A549 (cell line): Measurements from ENCODE around the gene SPRYD7. TPM values are rescaled to one million over a fixed set of nuclear protein-coding genes. Genes with fewer than 3 reads are reported as not detected.
A peak's percentile ranks its signal among the peaks of the same experiment; 100 is the strongest.

Experiments used
- ATAC-seq, 2 experiments: fragments of 200-7000 bp in 1 of 2; fragments of >200 bp in 1 of 2; cut with Nextera tagmentation in 1 of 2; cut with Tn5 transposase in 1 of 2; 3 replicates each; pipeline versions ENCODE4 v1.8.0 to v1.9.1; 2018 to 2020; ENCODE audit warnings: mild to moderate bottlenecking in 1 of 2, moderate library complexity in 1 of 2
- CTCF ChIA-PET: fragments of 300-600 bp; sonication (Branson Sonifier 250); formaldehyde crosslinking; extraction: SDS; loops from one replicate; lab custom pipeline; 2021; ENCODE audit warnings: antibody characterized with exemption, inconsistent platforms; lab: Yijun Ruan, JAX
- POLR2A ChIA-PET: fragments of 350-600 bp; formaldehyde crosslinking; extraction: SDS; loops from one replicate; lab custom pipeline; 2021; ENCODE audit warnings: antibody characterized with exemption, inconsistent platforms; lab: Yijun Ruan, JAX
- DNase-seq, 2 experiments: peaks; one replicate each; pipeline versions ENCODE4 v3.0.0 to v3.0.0-alpha.2; 2011 to 2016; ENCODE audit warnings: low read depth in 1 of 2, low spot score in 1 of 2
- FAIRE-seq: peaks from 2 replicates; lab custom pipeline; 2011; peaks lifted over from hg19 to GRCh38; lab: Jason Lieb, UNC
- H3K27ac ChIP-seq, 2 experiments: fragments of >200 bp; sonication (Bioruptor Twin); formaldehyde crosslinking; 3 replicates each; pipeline ENCODE4 v1.5.1; 2016 to 2017
- H3K4me1 ChIP-seq: fragments of >200 bp; sonication (Bioruptor Twin); formaldehyde crosslinking; 3 replicates; pipeline ENCODE4 v1.6.1; 2016
- H3K4me2 ChIP-seq: fragments of >200 bp; sonication (Bioruptor Twin); formaldehyde crosslinking; 3 replicates; pipeline ENCODE4 v1.6.1; 2016
- H3K4me3 ChIP-seq: fragments of >200 bp; sonication (Bioruptor Twin); formaldehyde crosslinking; 3 replicates; pipeline ENCODE4 v1.5.1; 2016
- H3K9me3 ChIP-seq: fragments of >200 bp; sonication (Bioruptor Twin); formaldehyde crosslinking; 3 replicates; pipeline ENCODE4 v1.6.1; 2016
- CTCF ChIP-seq: fragments of >200 bp; sonication (Bioruptor Twin); formaldehyde crosslinking; IDR thresholded peaks from 3 replicates; pipeline ENCODE4 v1.5.1; 2016
- EP300 ChIP-seq, 2 experiments: fragments of >200 bp; sonication (Bioruptor Twin); formaldehyde crosslinking; IDR thresholded peaks; 2 replicates in 1 of 2; 3 replicates in 1 of 2; pipeline ENCODE4 v1.6.1; 2016 to 2017
- FOXS1 ChIP-seq: fragments of 250-450 bp; sonication (Bioruptor Pico); IDR thresholded peaks from 2 replicates; pipeline ENCODE4 v1.5.0; 2020; ENCODE audit warnings: mild to moderate bottlenecking, moderate library complexity
- HEYL ChIP-seq: fragments of 250-450 bp; sonication (Bioruptor Pico); IDR thresholded peaks from 2 replicates; pipeline ENCODE4 v1.8.0; 2021; ENCODE audit warnings: mild to moderate bottlenecking, moderate library complexity
- HOXB13 ChIP-seq: fragments of 250-450 bp; sonication (Bioruptor Pico); IDR thresholded peaks from 2 replicates; pipeline ENCODE4 v1.5.0; 2020; ENCODE audit warnings: low read depth, mild to moderate bottlenecking, moderate library complexity
- JUNB ChIP-seq: fragments of >200 bp; sonication (Bioruptor Twin); formaldehyde crosslinking; IDR thresholded peaks from 2 replicates; pipeline ENCODE4 v1.6.1; 2016
- KDM5A ChIP-seq: fragments of 200-600 bp; sonication (generic); IDR thresholded peaks from 2 replicates; pipeline ENCODE4 v1.6.1; 2016; ENCODE audit warnings: antibody characterized with exemption, mild to moderate bottlenecking
- MAFK ChIP-seq: fragments of 450-650 bp; IDR thresholded peaks from 2 replicates; pipeline ENCODE4 v1.6.1; 2014; ENCODE audit not compliant: partially characterized antibody
- MAX ChIP-seq: IDR thresholded peaks from 2 replicates; pipeline ENCODE4 v1.6.1; 2012
- NFE2L2 ChIP-seq: fragments of 150-350 bp; conservative IDR thresholded peaks from 2 replicates; pipeline ENCODE4 v1.6.1; 2014; ENCODE audit warnings: low read length
- NPAS2 ChIP-seq: fragments of 250-450 bp; sonication (Bioruptor Pico); IDR thresholded peaks from 2 replicates; pipeline ENCODE4 v1.8.0; 2022; ENCODE audit warnings: mild to moderate bottlenecking, moderate library complexity, borderline replicate concordance
- POLR2A ChIP-seq: IDR thresholded peaks from 2 replicates; pipeline ENCODE4 v1.6.1; 2012; ENCODE audit warnings: mild to moderate bottlenecking, low read length
- RAD21 ChIP-seq, 2 experiments: fragments of >200 bp in 1 of 2; sonication (Bioruptor Twin) in 1 of 2; formaldehyde crosslinking in 1 of 2; IDR thresholded peaks in 1 of 2; conservative IDR thresholded peaks in 1 of 2; 2 replicates in 1 of 2; 3 replicates in 1 of 2; pipeline ENCODE4 v1.6.1; 2012 to 2018; ENCODE audit warnings: inconsistent platforms in 1 of 2
- RARB ChIP-seq: fragments of 250-450 bp; sonication (Bioruptor Pico); IDR thresholded peaks from 2 replicates; pipeline ENCODE4 v1.8.0; 2021; ENCODE audit warnings: mild to moderate bottlenecking, moderate library complexity
- REST ChIP-seq: fragments of 200-600 bp; sonication (generic); IDR thresholded peaks from 2 replicates; pipeline ENCODE4 v1.6.1; 2016; ENCODE audit warnings: antibody characterized with exemption, mild to moderate bottlenecking, moderate library complexity
- RNF2 ChIP-seq: fragments of 200-600 bp; sonication (generic); IDR thresholded peaks from 2 replicates; pipeline ENCODE4 v1.6.1; 2016; ENCODE audit warnings: low read depth, mild to moderate bottlenecking, antibody characterized with exemption, moderate library complexity, borderline replicate concordance
- TFCP2L1 ChIP-seq: fragments of 250-450 bp; sonication (Bioruptor Pico); IDR thresholded peaks from 2 replicates; pipeline ENCODE4 v1.5.0; 2021; ENCODE audit warnings: mild to moderate bottlenecking
- ZSCAN20 ChIP-seq: fragments of 250-450 bp; sonication (Bioruptor Pico); IDR thresholded peaks from 2 replicates; pipeline ENCODE4 v1.8.0; 2022; ENCODE audit warnings: mild to moderate bottlenecking, moderate library complexity
- WGBS: methylation state at CpG from one replicate; pipeline ENCODE4 v1.1.6; 2017; ENCODE audit errors: missing lambda C conversion rate; 5-methylcytosine and 5-hydroxymethylcytosine counted together
- polyA plus RNA-seq, 4 experiments: library from polyadenylated mRNA; depleted of rRNA in 3 of 4; stranded (reverse); fragments of >200 nt; fragmentation: RNase III in 1 of 4; extraction: RNeasy Plus Mini Kit Qiagen cat#74134 plus additional on column Dnase treatment in 1 of 4; gene quantifications; 2 replicates in 3 of 4; 3 replicates in 1 of 4; pipeline ENCODE4 v1.2.3, GENCODE V29; 2011 to 2017

The SPRYD7 gene
- polyA plus RNA-seq, 2 of the 4 experiments (the other 2 are of a cell fraction), result 11.6 to 13.6 TPM

GRCh38 chr13:49914947-49915346, 21.2 kb downstream of the SPRYD7 start:
- Histone ChIP-seq H3K9me3 (no peaks in the 10 kb centered on the region), H3K4me1 (peaks cover 8% of the 10 kb centered on the region; the same call in 2 of the 3 replicates), H3K27ac (no peak overlapping the region), H3K4me3 (no peak overlapping the region), H3K4me2 (no peak overlapping the region)
- no peak for TF ChIP-seq HOXB13
- TF ChIP-seq REST, result no peak
- no peak for TF ChIP-seq RNF2
- TF ChIP-seq EP300 (IDR thresholded peaks at IDR 0.05), result no peak
- no peak for TF ChIP-seq RARB (CRISPR knock-in tag)
- no peak for TF ChIP-seq POLR2A
- peak; percentile 52 for TF ChIP-seq MAFK
- no peak for TF ChIP-seq TFCP2L1 (CRISPR knock-in tag)
- DNase-seq (no peak), FAIRE-seq (no peak), ATAC-seq (no peak)
- 97% methylated on average over 1 of the region's 1 CpG for WGBS
- ChIA-PET POLR2A (no interaction called here), CTCF (no interaction called here)

GRCh38 chr13:49908637-49909036, 27.5 kb downstream of the SPRYD7 start:
- WGBS, result 91% methylated on average over 5 of the region's 5 CpGs
- ChIA-PET CTCF (interaction anchor here (0.6 to 1.1 kb wide), 3 partner anchors 10 to 240 kb away, joined by 3 to 5 read pairs (median 4); no protein-coding TSS in a partner anchor), POLR2A (no interaction called here)
- DNase-seq (peak in 1 of 2 experiments; percentile 9), ATAC-seq (no peak), FAIRE-seq (no peak)
- no peak for TF ChIP-seq NFE2L2
- TF ChIP-seq ZSCAN20 (CRISPR knock-in tag), result no peak
- TF ChIP-seq CTCF, result 0 out of 3 replicates have a peak, but pooled peaks have one; percentile 9
- peak in 1 of 2 experiments; percentile 22; a peak in 1 of 5 replicates for TF ChIP-seq RAD21 (conservative IDR thresholded peaks at IDR 0.05 in 1 of 2, IDR thresholded peaks at IDR 0.05 in 1 of 2)
- no peak for TF ChIP-seq KDM5A
- no peak for TF ChIP-seq FOXS1
- Histone ChIP-seq H3K9me3 (no peaks in the 10 kb centered on the region), H3K4me2 (no peak overlapping the region), H3K27ac (no peak overlapping the region), H3K4me3 (no peak overlapping the region), H3K4me1 (peaks cover 9% of the 10 kb centered on the region; the same call in 2 of the 3 replicates)

GRCh38 chr13:49904729-49905456, 31.2 kb downstream of the SPRYD7 start:
- 90% methylated on average over 5 of the region's 5 CpGs for WGBS
- ATAC-seq (no peak), FAIRE-seq (no peak), DNase-seq (no peak)
- no peak overlapping the region for H3K4me2 ChIP-seq
- H3K9me3 ChIP-seq, result no peaks in the 10 kb centered on the region
- no peak overlapping the region; a peak in 1 of 6 replicates for H3K27ac ChIP-seq
- CTCF ChIA-PET, result no interaction called here
- peaks cover 9% of the 10 kb centered on the region; the same call in 2 of the 3 replicates for H3K4me1 ChIP-seq
- POLR2A ChIA-PET, result no interaction called here
- H3K4me3 ChIP-seq, result no peak overlapping the region
- no peak for TF ChIP-seq NPAS2 (CRISPR knock-in tag)
- no peak for TF ChIP-seq HEYL (CRISPR knock-in tag)
- TF ChIP-seq JUNB, result no peak
- TF ChIP-seq MAX, result no peak
